LNCaP clone FGC (cell line): ENCODE results near the gene TMEM14C.
"Not testable (repeated sequence)": the region's sequence is repeated elsewhere in the genome, so short reads cannot be mapped to it uniquely, and the experiment has no call there.

Experiments used
- DNase-seq: peaks from one replicate; pipeline ENCODE4 v3.0.0-alpha.2; 2011; ENCODE audit warnings: low read depth
- H3K4me3 ChIP-seq: 2 replicates; pipeline ENCODE4 v1.5.1; 2011; ENCODE audit warnings: mild to moderate bottlenecking, low read depth, low read length, control low read depth
- CTCF ChIP-seq: IDR thresholded peaks from 2 replicates; pipeline ENCODE4 v1.5.1; 2012; ENCODE audit warnings: mild to moderate bottlenecking; ENCODE audit not compliant: control insufficient read depth, insufficient read depth; ENCODE audit errors: extremely low read depth

Gene TMEM14C

DNA sequence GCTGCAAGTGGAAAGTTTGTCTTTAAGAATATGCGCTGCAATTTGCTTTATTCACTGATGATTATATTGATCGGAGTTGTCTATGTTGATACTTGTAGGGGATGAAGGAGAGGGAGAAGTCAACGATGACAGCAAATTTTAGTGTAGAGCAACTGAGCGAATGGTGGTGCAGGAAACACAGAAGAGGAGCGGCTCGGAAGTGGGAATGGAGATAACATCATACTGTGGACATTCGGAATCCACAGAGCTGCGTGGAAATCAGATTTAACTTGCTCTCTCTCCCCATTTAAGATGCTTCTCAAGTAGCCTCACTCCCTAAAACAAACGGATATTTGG lies 24.0 kb downstream of the TMEM14C start:
- peak overlapping the region; percentile 65 for H3K4me3 ChIP-seq
- DNase-seq = no peak
- no peak for TF ChIP-seq CTCF

GRCh38 chr6:10747251-10747972 lies 24.5 kb downstream of the TMEM14C start, which contains the start of gene TMEM14B:
TSS of gene TMEM14B (plus strand) at chr6:10747805. CDS start at chr6:10749246, 1,441 bp downstream.
- H3K4me3 ChIP-seq = peak within 1 kb of the TSS; percentile 65
- DNase-seq = peak; percentile 93
- no peak for TF ChIP-seq CTCF

GRCh38 chr6:10749734-10750133 lies 26.9 kb downstream of the TMEM14C start:
- TF ChIP-seq CTCF = no peak
- no peak for DNase-seq
- no peak overlapping the region for H3K4me3 ChIP-seq

- H3K4me3 ChIP-seq, DNase-seq: not testable (repeated sequence)
Observed at GRCh38 chr6:10750568-10750967, 27.7 kb downstream of the TMEM14C start.

GRCh38 chr6:10751757-10752156 lies 28.9 kb downstream of the TMEM14C start:
- DNase-seq, H3K4me3 ChIP-seq: not testable (repeated sequence)

DNA sequence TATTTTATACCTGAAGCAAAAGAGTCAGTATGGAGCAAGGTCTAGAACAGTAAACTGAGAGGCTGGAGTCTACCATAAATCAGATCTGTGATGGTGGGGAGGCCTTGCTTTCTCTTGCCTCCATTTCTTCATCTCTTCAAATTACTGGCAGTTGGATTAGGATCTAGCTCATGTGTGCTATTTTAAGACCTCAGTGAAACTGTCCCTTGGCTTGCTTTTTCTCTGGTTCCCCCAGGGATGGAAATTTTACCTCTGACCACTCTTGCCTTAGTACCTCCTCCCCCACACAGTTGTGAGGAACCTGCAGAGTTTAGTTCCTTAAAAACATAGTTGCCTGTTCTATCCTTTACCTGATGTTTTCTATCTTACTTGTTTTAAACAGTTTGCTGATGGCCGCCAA lies 33.2 kb downstream of the TMEM14C start:
- TF ChIP-seq CTCF = no peak
- no peak for DNase-seq
- no peak overlapping the region for H3K4me3 ChIP-seq

GRCh38 chr6:10759312-10759839 lies 36.5 kb downstream of the TMEM14C start:
- H3K4me3 ChIP-seq = no peak overlapping the region
- peak; percentile 50 for TF ChIP-seq CTCF
- peak; percentile 43 for DNase-seq

GRCh38 chr6:10759884-10760329 lies 37.0 kb downstream of the TMEM14C start:
- no peak for DNase-seq
- no peak overlapping the region for H3K4me3 ChIP-seq
- no peak for TF ChIP-seq CTCF
